Chondrocyte (in vitro differentiated cells): ENCODE data around the gene ATG9B. TPM values are rescaled to one million over a fixed set of nuclear protein-coding genes. Genes with fewer than 3 reads are reported as not detected.

Source experiments
- DNase-seq: peaks from one replicate; pipeline ENCODE4 v3.0.0; 2021; ENCODE audit warnings: mixed read lengths, low spot score
- H3K27ac Mint-ChIP-seq: one replicate; pipeline ENCODE4 v1.8.0; 2021; ENCODE audit warnings: mild to moderate bottlenecking, moderate library complexity, mixed read lengths; ENCODE audit not compliant: unreplicated experiment
- H3K27me3 Mint-ChIP-seq: 2 replicates; pipeline ENCODE4 v1.8.0; 2021; ENCODE audit warnings: low read depth, mixed read lengths
- H3K36me3 Mint-ChIP-seq: 2 replicates; pipeline ENCODE4 v1.8.0; 2021; ENCODE audit warnings: low read depth, mixed read lengths
- H3K4me1 Mint-ChIP-seq: 2 replicates; pipeline ENCODE4 v1.8.0; 2021; ENCODE audit warnings: low read depth, mild to moderate bottlenecking, mixed read lengths
- H3K4me3 Mint-ChIP-seq: one replicate; pipeline ENCODE4 v1.8.0; 2021; ENCODE audit warnings: mild to moderate bottlenecking, moderate library complexity, mixed read lengths; ENCODE audit not compliant: unreplicated experiment
- H3K9me3 Mint-ChIP-seq: 2 replicates; pipeline ENCODE4 v1.8.0; 2021; ENCODE audit warnings: low read depth, mixed read lengths
- total RNA-seq: library from RNA; stranded (reverse); gene quantifications from 3 replicates; pipeline ENCODE4 v1.2.1, GENCODE V29; 2021
- TF ChIP-seq, protein P1 (sequence below): fragments of 200-600 bp; sonication (generic); IDR thresholded peaks from 2 replicates; pipeline ENCODE4 v1.5.0; 2021; ENCODE audit warnings: antibody characterized with exemption, mild to moderate bottlenecking, moderate library complexity

Gene ATG9B
- total RNA-seq, 1 donor from 2014 or later: 1.6 TPM

DNA sequence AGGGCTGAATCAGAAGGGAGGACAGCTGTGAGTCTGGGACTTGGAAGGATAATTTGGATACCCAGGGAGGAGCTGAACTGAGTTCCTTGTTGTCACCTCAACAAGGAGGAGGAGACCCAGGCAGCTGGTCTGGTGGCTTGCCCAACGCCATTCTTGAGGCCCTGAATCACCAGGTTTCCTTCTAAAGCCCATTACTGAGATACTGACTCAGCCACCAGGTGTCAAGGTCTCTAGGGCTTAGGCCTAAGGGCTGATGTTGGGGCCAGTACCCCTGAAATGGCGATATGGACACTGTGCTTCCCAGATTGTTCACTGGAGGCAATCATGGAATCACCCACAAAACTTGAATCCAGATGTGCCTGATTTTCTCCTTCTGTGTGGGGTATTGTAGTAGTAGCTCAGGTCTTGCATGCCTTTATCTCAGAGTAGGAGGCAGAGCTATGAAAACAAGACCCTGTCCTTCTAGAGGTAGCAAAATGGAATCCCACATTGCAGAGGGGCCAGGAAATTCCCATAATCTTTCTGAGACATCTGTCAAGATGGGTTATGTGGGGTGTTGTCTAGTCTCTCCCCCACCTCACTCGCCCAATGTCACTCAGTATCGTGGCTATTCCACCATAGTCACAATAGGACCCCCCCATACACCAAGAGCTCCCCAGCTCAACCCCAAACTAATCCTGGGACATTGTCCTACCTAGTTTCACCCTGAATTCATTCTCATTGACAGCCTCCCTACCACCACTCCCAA, 1.8 kb upstream of the ATG9B start:
- Mint-ChIP-seq H3K36me3 (peaks cover 2% of the 10 kb centered on the region), H3K27ac (no peak overlapping the region), H3K27me3 (no peaks in the 10 kb centered on the region), H3K4me1 (peaks cover 21% of the 10 kb centered on the region), H3K9me3 (no peaks in the 10 kb centered on the region), H3K4me3 (no peak overlapping the region)
- no peak for DNase-seq
- TF ChIP-seq, protein P1, sequence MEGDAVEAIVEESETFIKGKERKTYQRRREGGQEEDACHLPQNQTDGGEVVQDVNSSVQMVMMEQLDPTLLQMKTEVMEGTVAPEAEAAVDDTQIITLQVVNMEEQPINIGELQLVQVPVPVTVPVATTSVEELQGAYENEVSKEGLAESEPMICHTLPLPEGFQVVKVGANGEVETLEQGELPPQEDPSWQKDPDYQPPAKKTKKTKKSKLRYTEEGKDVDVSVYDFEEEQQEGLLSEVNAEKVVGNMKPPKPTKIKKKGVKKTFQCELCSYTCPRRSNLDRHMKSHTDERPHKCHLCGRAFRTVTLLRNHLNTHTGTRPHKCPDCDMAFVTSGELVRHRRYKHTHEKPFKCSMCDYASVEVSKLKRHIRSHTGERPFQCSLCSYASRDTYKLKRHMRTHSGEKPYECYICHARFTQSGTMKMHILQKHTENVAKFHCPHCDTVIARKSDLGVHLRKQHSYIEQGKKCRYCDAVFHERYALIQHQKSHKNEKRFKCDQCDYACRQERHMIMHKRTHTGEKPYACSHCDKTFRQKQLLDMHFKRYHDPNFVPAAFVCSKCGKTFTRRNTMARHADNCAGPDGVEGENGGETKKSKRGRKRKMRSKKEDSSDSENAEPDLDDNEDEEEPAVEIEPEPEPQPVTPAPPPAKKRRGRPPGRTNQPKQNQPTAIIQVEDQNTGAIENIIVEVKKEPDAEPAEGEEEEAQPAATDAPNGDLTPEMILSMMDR: no peak

DNA sequence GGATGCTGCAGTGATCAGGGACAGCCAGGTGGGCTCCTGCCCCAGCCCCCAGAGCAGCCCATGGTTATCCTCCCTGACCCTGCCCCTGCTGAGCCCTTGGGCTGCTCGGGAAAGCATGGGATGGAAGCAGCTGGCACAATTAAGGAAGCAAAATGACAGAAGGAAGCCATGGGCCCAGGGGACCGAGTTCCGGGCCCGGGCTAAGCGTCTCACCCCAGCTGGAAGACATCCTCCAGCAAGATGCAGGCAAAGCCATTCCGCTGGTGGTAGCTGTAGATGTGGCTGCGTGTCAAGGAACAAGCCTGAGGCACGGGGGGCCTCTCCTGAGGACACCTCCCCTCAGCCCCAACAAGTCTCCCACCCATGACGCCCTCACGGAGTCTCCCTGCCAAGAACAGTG, 1.1 kb downstream of the ATG9B start:
- Mint-ChIP-seq H3K36me3 (no peaks in the 10 kb centered on the region), H3K27ac (no peak overlapping the region), H3K9me3 (no peaks in the 10 kb centered on the region), H3K27me3 (peaks cover 14% of the 10 kb centered on the region), H3K4me3 (no peak overlapping the region), H3K4me1 (peaks cover 20% of the 10 kb centered on the region)
- TF ChIP-seq, protein P1: no peak
- DNase-seq: no peak

DNA sequence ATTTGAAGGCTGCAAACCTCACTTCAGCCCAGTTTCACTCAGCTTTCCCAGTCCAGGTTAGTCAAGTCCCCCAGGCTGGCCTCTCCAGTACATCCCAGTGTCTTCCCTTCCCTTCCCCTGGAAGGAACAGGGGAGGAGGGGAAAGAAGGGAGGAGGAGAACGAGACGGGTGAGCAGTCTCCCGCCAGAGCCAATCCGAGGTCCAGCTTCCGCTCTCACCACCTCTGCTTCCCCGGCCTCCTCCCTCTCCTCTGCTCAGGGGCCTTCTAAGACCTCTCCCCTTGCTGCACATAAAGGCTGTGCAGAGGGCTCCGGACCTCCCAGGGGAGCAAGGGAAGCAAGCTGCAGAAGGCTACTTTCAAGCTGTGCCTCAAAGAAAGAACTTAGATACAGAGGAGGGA, 4.1 kb downstream of the ATG9B start:
- no peak for DNase-seq

DNA sequence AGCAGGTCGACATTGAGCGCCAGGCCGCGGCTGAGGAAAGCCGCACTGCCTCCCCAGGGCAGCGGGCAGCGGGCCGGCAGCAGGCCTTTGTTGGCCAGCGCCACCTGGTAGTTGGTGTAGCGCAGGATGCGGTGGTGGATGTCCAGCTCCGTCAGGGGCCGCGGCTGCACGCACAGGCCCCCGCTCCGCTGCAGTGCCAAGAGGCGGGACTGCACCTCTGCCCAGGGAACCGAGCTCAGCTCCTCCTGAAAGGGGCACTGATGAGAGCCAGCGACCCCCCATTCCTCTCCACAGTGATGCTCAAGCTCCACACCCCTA, 5.2 kb downstream of the ATG9B start:
- Mint-ChIP-seq H3K4me3 (no peak overlapping the region), H3K27me3 (peaks cover 22% of the 10 kb centered on the region), H3K27ac (no peak overlapping the region), H3K4me1 (peaks cover 22% of the 10 kb centered on the region), H3K36me3 (no peaks in the 10 kb centered on the region), H3K9me3 (no peaks in the 10 kb centered on the region)
- DNase-seq: no peak
- TF ChIP-seq, protein P1: no peak

More for the DNA sequence above, 4.1 kb downstream of the ATG9B start:
- H3K36me3 Mint-ChIP-seq: no peaks in the 10 kb centered on the region
- H3K9me3 Mint-ChIP-seq: no peaks in the 10 kb centered on the region
- no peak overlapping the region for H3K27ac Mint-ChIP-seq
- TF ChIP-seq, protein P1: no peak
- peaks cover 22% of the 10 kb centered on the region for H3K4me1 Mint-ChIP-seq
- H3K4me3 Mint-ChIP-seq: no peak overlapping the region
- H3K27me3 Mint-ChIP-seq: peaks cover 21% of the 10 kb centered on the region

- peaks cover 22% of the 10 kb centered on the region for H3K4me1 Mint-ChIP-seq
- H3K4me3 Mint-ChIP-seq: peak overlapping the region; percentile 60
- DNase-seq: no peak
- no peaks in the 10 kb centered on the region for H3K9me3 Mint-ChIP-seq
- no peak overlapping the region for H3K27ac Mint-ChIP-seq
- TF ChIP-seq, protein P1: peak; percentile 67
- no peaks in the 10 kb centered on the region for H3K36me3 Mint-ChIP-seq
- peaks cover 22% of the 10 kb centered on the region for H3K27me3 Mint-ChIP-seq
Measured at GRCh38 chr7:151018421-151019129, 5.7 kb downstream of the ATG9B start.
